Measurements from ENCODE around the gene NPC2.
"Not testable (repeated sequence)": the region's sequence is repeated elsewhere in the genome, so short reads cannot be mapped to it uniquely, and the experiment has no call there.

Gene NPC2

DNA sequence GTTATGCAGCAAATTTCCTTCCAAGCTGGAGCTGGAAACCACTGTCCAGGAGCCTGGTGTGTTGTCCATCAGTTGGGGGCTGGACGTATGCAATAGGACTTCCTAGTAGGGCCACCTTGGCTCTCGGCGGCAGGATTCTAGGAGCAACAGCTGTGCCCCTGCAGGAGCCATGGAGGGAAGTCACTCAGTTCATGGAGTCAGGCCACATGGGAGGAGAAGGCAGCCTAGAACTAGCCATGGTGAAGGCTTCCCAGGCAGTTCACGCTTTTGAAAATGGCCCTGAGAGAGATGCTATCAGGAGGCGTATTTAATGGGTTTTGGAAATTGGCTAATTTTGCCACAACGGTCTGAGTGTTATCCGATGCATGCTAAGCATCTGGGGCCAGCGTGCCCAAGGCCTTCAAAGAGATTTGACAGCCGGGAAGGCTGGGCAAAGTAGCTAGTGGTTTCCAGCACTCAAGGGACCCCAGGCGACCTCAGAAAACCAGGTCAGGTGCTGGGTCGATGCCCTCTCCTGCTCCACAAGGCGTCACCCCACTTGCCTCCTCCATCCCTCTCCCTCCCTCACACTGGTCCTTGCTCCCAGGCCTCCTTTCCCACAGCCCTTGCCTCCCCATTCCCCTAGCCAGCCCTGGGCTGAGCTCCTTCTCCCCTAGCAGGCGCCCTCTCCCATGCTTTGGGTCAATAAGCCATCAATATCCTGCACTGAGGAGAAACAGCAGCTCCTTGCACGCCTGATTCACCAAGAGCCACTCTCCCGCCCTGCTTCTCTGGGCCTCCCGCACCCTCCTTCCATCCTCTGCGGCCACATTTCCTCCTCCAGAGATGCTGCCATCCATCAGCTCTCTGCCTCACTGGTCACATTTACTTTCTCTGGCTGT lies 36.2 kb downstream of the NPC2 start:
- H3K4me3 ChIP-seq (ENCODE audit: low read depth, low read length): no peak overlapping the region
- TF ChIP-seq, protein P1, sequence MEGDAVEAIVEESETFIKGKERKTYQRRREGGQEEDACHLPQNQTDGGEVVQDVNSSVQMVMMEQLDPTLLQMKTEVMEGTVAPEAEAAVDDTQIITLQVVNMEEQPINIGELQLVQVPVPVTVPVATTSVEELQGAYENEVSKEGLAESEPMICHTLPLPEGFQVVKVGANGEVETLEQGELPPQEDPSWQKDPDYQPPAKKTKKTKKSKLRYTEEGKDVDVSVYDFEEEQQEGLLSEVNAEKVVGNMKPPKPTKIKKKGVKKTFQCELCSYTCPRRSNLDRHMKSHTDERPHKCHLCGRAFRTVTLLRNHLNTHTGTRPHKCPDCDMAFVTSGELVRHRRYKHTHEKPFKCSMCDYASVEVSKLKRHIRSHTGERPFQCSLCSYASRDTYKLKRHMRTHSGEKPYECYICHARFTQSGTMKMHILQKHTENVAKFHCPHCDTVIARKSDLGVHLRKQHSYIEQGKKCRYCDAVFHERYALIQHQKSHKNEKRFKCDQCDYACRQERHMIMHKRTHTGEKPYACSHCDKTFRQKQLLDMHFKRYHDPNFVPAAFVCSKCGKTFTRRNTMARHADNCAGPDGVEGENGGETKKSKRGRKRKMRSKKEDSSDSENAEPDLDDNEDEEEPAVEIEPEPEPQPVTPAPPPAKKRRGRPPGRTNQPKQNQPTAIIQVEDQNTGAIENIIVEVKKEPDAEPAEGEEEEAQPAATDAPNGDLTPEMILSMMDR (IDR thresholded peaks at IDR 0.05; ENCODE audit: low read depth, low read length): no peak
- in situ Hi-C loops (cut with HindIII; ENCODE audit: low sequenced_read_pairs): no loop called here
- no peak for DNase-seq (ENCODE audit: low read depth, low spot score)

DNA sequence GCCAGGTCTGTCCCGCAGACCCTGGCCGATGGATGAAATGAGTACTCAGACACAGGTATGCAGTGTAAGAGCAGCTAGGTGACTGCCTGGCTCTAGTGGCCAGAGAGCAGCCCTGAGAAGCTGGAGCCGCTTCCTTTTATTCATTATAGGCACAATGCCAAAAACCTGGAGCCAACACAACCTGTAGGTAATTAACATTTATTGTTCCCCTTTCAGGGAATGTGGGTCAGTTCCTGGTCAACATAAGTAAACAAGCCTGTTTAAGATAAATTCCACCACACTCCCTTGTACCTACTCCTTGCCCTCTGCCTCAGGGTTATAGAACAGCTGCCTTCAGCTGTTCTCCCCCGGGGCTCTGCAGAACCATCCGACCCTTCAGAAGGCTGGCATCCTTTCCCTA lies 38.7 kb downstream of the NPC2 start:
- in situ Hi-C loops (cut with HindIII; ENCODE audit: low sequenced_read_pairs); H3K4me3 ChIP-seq (ENCODE audit: low read depth, low read length); DNase-seq (ENCODE audit: low read depth, low spot score): not testable (repeated sequence)

DNA sequence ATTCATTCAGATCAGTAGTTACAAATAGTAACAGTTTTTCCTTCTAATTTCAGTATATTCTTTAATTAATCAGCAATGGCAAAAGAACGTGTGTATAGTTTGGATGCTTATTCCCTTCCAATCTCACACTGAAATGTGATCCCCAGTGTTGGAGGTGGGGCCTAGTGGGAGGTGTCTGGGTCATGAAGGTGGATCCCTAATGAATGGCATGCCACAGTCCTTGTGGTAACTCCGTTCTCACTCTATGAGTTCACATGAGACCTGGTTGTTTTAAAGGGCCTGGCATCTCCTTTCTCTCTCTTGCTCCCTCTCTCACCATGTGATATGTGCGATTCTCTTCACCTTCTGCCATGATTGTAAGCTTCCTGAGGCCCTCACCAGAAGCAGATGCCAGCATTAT lies 48.2 kb downstream of the NPC2 start:
- in situ Hi-C loops (cut with HindIII; ENCODE audit: low sequenced_read_pairs): no loop called here
- no peak for DNase-seq (ENCODE audit: low read depth, low spot score)

DNA sequence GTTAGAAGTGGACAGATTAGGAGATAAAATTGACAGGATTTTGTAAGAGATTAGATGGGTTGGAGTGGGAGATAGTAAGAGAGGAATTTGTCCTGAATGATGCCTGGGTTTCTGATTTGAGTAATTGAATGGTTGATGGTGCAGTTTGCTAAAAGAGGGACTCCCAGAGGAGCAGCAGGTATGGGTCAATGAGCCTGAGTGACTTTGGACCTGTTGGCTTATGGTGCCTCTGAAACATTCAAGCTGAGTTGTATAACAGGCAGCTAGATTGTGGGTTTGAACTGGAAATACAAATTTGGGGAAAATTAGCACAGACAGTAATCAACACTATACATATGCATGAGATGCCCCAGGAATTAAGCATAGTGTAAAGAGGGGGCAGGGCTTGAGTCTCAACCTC lies 50.3 kb downstream of the NPC2 start:
- H3K4me3 ChIP-seq (ENCODE audit: low read depth, low read length): no peak overlapping the region
- in situ Hi-C loops (cut with HindIII; ENCODE audit: low sequenced_read_pairs): no loop called here
- no peak for DNase-seq (ENCODE audit: low read depth, low spot score)
- TF ChIP-seq, protein P1 (IDR thresholded peaks at IDR 0.05; ENCODE audit: low read depth, low read length): no peak

More for the DNA sequence above, 48.2 kb downstream of the NPC2 start:
- TF ChIP-seq, protein P1 (IDR thresholded peaks at IDR 0.05; ENCODE audit: low read depth, low read length): no peak
- H3K4me3 ChIP-seq (ENCODE audit: low read depth, low read length): no peak overlapping the region

DNA sequence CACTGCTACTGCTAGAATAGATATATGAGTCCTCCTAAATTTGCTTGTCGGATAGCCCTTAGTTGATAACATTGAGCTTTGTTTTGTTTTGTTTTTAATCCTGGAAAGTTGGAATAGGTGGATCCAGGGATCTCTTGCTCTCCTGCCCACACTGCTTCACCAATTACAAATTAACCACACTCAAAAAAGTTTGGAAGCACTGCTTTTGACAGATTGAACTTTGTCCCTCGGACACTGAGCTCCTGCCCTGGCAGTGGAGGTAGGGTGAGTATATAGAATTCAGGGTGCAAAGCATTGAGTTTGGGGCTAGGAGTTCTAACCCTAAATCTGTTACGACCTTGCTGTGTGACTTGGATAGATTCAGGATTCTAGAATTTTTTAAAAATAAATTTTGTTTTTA lies 52.0 kb downstream of the NPC2 start:
- H3K4me3 ChIP-seq (ENCODE audit: low read depth, low read length): no peak overlapping the region
- TF ChIP-seq, protein P1 (IDR thresholded peaks at IDR 0.05; ENCODE audit: low read depth, low read length): no peak
- in situ Hi-C loops (cut with HindIII; ENCODE audit: low sequenced_read_pairs): no loop called here
- no peak for DNase-seq (ENCODE audit: low read depth, low spot score)

DNA sequence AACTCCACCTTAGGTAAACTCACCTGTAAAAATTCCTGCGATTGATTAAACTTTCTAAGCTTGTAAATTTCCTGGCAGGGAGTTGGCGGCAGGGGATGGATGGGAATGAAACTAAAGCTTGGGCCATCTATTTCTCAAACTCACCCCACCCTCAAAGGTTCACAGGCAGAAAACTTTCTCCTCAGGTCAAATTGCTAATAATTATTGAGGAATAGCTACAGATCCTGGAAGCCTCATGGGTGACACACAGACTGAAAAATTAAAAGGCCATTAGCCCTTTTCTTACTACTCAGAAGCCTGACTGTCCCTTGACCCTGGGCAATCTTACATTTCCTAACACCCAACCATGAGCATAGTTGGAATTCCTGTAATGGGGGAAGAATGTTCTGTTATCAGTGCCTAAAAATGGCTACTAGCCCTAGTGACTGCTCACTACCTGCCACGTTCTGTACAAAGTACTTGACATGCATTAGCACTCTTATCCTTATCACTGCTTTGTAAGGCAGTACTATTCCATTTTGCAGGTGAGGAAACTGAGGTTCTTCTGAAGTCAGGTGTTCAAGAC lies 54.7 kb downstream of the NPC2 start:
- H3K4me3 ChIP-seq (ENCODE audit: low read depth, low read length): no peak overlapping the region
- in situ Hi-C loops (cut with HindIII; ENCODE audit: low sequenced_read_pairs): no loop called here
- TF ChIP-seq, protein P1 (IDR thresholded peaks at IDR 0.05; ENCODE audit: low read depth, low read length): no peak
- no peak for DNase-seq (ENCODE audit: low read depth, low spot score)

DNA sequence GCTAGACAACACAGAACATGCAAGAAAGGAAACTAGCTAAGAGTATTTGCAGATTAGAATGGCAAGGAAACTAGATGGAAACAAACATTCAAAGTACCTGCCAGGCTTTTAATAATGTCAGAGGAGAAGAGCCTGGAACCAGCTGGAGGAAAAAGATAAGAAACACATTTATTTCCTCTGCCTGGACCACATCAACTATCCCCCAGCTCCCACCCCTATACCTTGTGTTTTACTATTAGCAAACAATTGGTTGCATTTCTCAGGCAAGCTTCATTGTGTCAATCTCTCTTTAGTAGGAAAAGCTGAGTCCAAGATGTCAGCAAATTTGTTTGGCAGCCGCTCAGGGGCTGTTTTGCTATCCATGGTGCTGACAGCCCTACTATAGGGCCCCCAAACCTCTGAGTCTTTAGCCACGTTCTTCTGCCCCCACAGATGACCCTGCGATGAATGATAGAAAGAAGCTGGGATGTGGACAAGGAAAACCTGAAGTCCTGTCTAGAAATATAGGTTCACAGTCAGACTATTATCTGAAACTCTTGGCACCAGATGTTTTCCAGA lies 55.5 kb downstream of the NPC2 start:
- DNase-seq (ENCODE audit: low read depth, low spot score): no peak
- in situ Hi-C loops (cut with HindIII; ENCODE audit: low sequenced_read_pairs): no loop called here
- TF ChIP-seq, protein P1 (IDR thresholded peaks at IDR 0.05; ENCODE audit: low read depth, low read length): no peak

More for the DNA sequence above, 55.5 kb downstream of the NPC2 start:
- no peak overlapping the region for H3K4me3 ChIP-seq (ENCODE audit: low read depth, low read length)
